ENCODE results near the gene ARID1A.

The ARID1A gene

DNA sequence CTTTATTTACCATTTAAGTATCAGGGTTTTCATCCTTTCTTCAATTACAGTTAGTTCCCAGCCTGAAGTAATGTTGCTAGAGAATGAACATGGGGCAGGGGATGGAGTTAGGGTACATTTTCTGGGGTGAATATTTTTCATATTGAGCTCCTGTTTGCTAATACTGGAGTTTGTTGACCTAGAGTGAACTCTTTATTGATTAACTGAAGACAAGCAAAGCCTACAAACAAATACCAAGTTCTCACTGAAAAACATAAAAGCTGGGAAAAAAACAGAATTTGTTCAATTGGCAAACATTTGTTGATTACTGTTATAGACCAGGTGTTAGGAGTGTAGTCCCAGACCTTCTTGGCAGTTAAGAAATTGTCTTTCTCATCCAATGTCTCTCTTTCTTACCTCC is 63.7 kb downstream of the ARID1A start:
- DNase-seq (ENCODE audit: low read depth in 2 of 2) = no peak

DNA sequence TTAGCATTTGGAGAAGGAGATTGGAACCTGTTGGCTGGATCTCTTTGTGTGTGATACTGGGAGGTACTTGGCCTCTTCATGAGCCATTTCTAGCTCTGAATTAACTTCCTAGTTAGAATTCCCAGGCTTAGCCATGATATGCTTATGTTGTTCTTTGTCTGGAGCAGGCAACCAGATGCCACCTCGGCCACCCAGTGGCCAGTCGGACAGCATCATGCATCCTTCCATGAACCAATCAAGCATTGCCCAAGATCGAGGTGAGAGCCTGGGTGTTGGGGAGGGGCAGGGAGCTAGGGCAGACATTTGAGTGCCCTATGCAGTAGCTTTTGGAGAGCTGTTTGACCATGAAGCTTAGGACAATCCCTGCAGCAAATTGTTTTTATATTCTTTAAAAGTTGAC is 65.4 kb downstream of the ARID1A start:
- DNase-seq (ENCODE audit: low read depth in 2 of 2) = no peak

- DNase-seq (ENCODE audit: low read depth in 2 of 2) = no peak
Observed at GRCh38 chr1:26767714-26768113, 71.9 kb downstream of the ARID1A start.

DNA sequence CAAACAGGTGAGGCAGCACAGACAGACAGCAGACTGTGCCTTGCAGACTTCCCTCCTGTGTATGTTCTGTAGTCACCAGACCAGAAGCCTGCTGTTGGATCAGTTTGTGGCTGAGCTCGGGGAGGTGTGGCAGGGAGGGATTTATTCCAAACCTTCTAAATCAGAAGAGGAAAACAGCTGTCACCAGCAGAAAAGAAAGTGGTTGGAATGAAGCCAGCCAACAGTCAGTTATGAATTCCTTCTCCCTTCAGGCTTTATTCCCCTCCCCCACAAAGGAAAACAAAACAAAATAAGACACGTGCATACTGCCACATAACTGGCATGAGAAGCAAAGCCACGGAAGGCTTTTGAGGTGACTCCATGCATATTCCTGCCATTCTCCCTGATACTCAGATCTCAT is 72.9 kb downstream of the ARID1A start:
- DNase-seq (ENCODE audit: low read depth in 2 of 2) = peak; percentile 64 to 70

GRCh38 chr1:26771285-26771642 is 75.4 kb downstream of the ARID1A start:
- no peak for DNase-seq (ENCODE audit: low read depth in 2 of 2)

- DNase-seq (ENCODE audit: low read depth in 2 of 2) = peak; percentile 91 to 93
Observed at GRCh38 chr1:26771643-26772321, 76.0 kb downstream of the ARID1A start.

DNA sequence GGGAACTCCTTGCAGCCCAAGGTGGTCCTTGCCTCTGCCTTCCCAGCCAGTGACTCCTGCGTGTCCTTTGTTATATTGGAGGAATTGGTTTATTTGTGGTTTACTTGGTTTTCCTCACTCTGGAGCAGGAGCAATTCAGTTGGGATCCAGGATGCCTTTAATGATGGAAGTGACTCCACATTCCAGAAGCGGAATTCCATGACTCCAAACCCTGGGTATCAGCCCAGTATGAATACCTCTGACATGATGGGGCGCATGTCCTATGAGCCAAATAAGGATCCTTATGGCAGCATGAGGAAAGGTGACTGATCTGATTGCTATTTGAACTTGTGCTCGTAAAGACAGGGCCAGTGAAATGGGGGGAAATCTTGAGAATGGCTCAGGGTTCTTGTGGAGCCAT is 76.9 kb downstream of the ARID1A start:
- peak; percentile 99 for DNase-seq (ENCODE audit: low read depth in 2 of 2)

- no peak for DNase-seq (ENCODE audit: low read depth in 2 of 2)
Observed at GRCh38 chr1:26774462-26774861, 78.6 kb downstream of the ARID1A start.

DNA sequence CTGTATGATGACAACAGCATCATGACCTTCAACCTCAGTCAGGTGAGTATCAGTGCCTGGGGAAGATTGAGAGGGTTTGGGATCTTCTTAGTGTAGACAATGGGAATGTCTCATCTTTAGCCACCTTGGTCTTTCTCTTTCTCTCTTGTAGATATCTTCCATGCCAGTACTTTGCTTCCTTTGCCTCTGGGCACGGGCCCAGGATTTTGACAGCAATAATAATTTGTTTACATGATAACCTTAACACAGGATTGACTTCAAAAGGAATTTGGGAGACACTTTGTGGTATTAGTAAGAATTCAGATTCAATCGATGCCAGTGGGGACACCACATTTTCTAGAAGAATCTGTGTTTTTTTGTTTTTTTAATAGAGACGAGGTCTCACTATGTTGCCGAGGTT is 79.9 kb downstream of the ARID1A start:
- DNase-seq (ENCODE audit: low read depth in 2 of 2) = no peak

- no peak for DNase-seq (ENCODE audit: low read depth in 2 of 2)
Observed at GRCh38 chr1:26779098-26779668, 83.4 kb downstream of the ARID1A start.

GRCh38 chr1:26780344-26780957 is 84.6 kb downstream of the ARID1A start:
- DNase-seq (ENCODE audit: low read depth in 2 of 2) = no peak

- DNase-seq (ENCODE audit: low read depth in 2 of 2) = no peak
Observed at GRCh38 chr1:26781206-26781825, 85.5 kb downstream of the ARID1A start.

GRCh38 chr1:26782521-26783212 is 86.9 kb downstream of the ARID1A start:
- DNase-seq (ENCODE audit: low read depth in 2 of 2) = no peak

- no peak for DNase-seq (ENCODE audit: low read depth in 2 of 2)
Observed at GRCh38 chr1:26783646-26784022, 87.8 kb downstream of the ARID1A start.

GRCh38 chr1:26784023-26784871 is 88.4 kb downstream of the ARID1A start:
- no peak for DNase-seq (ENCODE audit: low read depth in 2 of 2)

DNA sequence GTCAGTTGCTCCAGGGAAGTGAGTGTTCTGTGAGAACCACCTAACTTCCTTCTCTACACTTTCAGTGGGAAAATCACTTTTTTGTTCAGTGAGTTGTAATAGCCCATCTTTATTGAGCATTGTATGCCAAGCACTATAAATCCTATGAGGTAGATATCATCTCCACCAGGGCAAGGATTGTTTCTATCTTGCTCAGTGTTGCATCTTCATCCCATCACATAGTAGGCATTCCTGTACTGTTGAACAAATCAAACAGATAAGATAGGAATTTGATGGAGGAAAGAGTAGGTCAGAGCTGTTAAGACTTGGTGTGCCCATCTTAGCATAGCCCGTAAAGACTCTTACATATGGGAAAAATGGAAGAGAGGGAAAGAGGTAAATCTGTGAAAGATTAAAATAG is 89.1 kb downstream of the ARID1A start:
- DNase-seq (ENCODE audit: low read depth in 2 of 2) = no peak

DNA sequence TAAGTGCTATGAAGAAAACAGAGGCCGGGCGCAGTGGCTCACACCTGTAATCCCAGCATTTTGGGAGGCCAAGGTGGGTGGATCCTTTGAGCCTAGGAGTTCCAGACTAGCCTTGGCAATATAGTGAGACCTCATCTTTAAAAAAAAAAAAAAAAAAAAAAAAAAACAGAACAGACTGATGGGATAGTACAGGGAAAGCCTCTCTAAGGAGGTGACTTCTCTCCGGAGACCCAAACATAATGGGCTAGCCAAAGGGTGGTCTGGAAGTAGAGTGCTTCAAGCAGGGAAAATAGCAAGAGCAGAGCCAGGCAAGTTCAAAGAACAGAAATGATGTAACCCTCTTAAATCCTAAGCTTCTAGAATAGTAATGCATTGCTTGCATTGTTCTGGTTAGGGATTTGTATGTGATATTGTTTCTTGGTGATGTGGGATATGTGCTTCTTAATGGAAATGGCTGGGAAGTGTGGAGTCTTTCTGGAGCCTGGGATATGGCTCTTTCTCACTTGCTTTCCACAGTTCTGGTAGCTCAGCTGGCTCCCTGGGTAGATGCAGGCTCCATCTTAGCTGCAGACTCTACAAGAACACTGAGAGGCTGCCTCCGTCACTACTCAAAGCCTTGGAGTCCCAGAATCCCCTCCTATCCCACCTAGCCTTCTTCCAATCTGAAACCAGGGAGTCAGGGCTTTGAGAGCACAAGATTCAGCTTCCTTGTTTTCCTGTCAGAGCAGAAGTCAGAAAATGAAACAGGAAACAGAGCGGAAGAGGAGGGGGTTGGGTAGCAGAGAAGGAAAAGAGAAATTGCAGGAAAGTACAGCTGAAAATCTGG is 90.0 kb downstream of the ARID1A start:
- peak in 1 of 2 experiments; percentile 46 for DNase-seq (ENCODE audit: low read depth in 2 of 2)

GRCh38 chr1:26786437-26787380 is 90.9 kb downstream of the ARID1A start:
- DNase-seq (ENCODE audit: low read depth in 2 of 2) = peak in 1 of 2 experiments; percentile 49

- no peak for DNase-seq (ENCODE audit: low read depth in 2 of 2)
Observed at GRCh38 chr1:26787381-26787705, 91.5 kb downstream of the ARID1A start.
